Smooth muscle cell (in vitro differentiated cells): Measurements from ENCODE around the gene HCCS. TPM values are rescaled to one million over a fixed set of nuclear protein-coding genes. Genes with fewer than 3 reads are reported as not detected.

ENCODE experiments used
- DNase-seq: peaks from one replicate; lab custom pipeline; 2025; ENCODE audit not compliant: unreplicated experiment; lab: John Stamatoyannopoulos, UW
- H2AFZ ChIP-seq: fragments of 200-600 bp; sonication (generic); 2 replicates; pipeline ENCODE4 v1.6.0; 2016; ENCODE audit warnings: antibody characterized with exemption, low read depth, mild to moderate bottlenecking
- H3F3A ChIP-seq: fragments of 200-600 bp; sonication (generic); 2 replicates; pipeline ENCODE4 v1.6.0; 2017; ENCODE audit warnings: antibody characterized with exemption, low read depth
- H3K27ac ChIP-seq: fragments of 200-600 bp; sonication (generic); 2 replicates; pipeline ENCODE4 v1.5.1; 2016; ENCODE audit warnings: low read depth, mild to moderate bottlenecking
- H3K27me3 ChIP-seq: fragments of 200-600 bp; sonication (generic); 2 replicates; pipeline ENCODE4 v1.6.1; 2016; ENCODE audit warnings: low read depth, mild to moderate bottlenecking
- H3K36me3 ChIP-seq: fragments of 200-600 bp; sonication (generic); 2 replicates; pipeline ENCODE4 v1.5.1; 2016; ENCODE audit warnings: low read depth
- H3K4me1 ChIP-seq: fragments of 200-600 bp; sonication (generic); 2 replicates; pipeline ENCODE4 v1.5.1; 2016; ENCODE audit warnings: low read depth
- H3K4me2 ChIP-seq: fragments of 200-600 bp; sonication (generic); 2 replicates; pipeline ENCODE4 v1.6.0; 2016; ENCODE audit warnings: mild to moderate bottlenecking
- H3K4me3 ChIP-seq: fragments of 200-600 bp; sonication (generic); 2 replicates; pipeline ENCODE4 v1.5.1; 2016; ENCODE audit warnings: mild to moderate bottlenecking
- H3K79me2 ChIP-seq: fragments of 200-600 bp; sonication (generic); 2 replicates; pipeline ENCODE4 v1.6.0; 2016; ENCODE audit warnings: low read depth, mild to moderate bottlenecking
- H3K9ac ChIP-seq: fragments of 200-600 bp; sonication (generic); 2 replicates; pipeline ENCODE4 v1.6.0; 2016; ENCODE audit warnings: low read depth
- H3K9me3 ChIP-seq: fragments of 200-600 bp; sonication (generic); replicated peaks from 2 replicates; pipeline ENCODE4 v1.5.1; 2016; ENCODE audit warnings: low read depth
- H4K20me1 ChIP-seq: fragments of 200-600 bp; sonication (generic); 2 replicates; pipeline ENCODE4 v1.6.0; 2016; ENCODE audit warnings: low read depth
- CTCF ChIP-seq: fragments of 200-600 bp; sonication (generic); IDR thresholded peaks from 2 replicates; pipeline ENCODE4 v1.5.1; 2017; ENCODE audit warnings: borderline replicate concordance, mild to moderate bottlenecking, antibody characterized with exemption; ENCODE audit not compliant: insufficient read depth, poor library complexity, severe bottlenecking
- WGBS: methylation state at CpG from one replicate; pipeline ENCODE4 v1.1.7; 2016; ENCODE audit warnings: low lambda C conversion rate; 5-methylcytosine and 5-hydroxymethylcytosine counted together
- polyA plus RNA-seq: library from polyadenylated mRNA; unstranded; fragments of >200 nt; fragmentation: Nextera tagmentation; extraction: Ambion mirVana; gene quantifications from 2 replicates; pipeline ENCODE4 v1.2.1, GENCODE V29; 2016
- total RNA-seq: library from RNA; depleted of rRNA; stranded (reverse); fragments of >200 nt; gene quantifications from 2 replicates; pipeline ENCODE4 v1.2.3, GENCODE V29; 2014

The HCCS gene
- total and polyA plus RNA-seq, 2 experiments from 2014 or later = 25.8 to 27.3 TPM

GRCh38 chrX:11100281-11101035, 10.7 kb upstream of the HCCS start:
- Histone ChIP-seq H3K4me1 (no peaks in the 10 kb centered on the region), H3K9me3 (no peaks in the 10 kb centered on the region), H3K27me3 (no peaks in the 10 kb centered on the region), H3K4me2 (peak overlapping the region; percentile 19), H3K36me3 (no peaks in the 10 kb centered on the region), H3K9ac (peak overlapping the region; percentile 28), H2AFZ (no peak overlapping the region), H3K4me3 (no peak overlapping the region), H3F3A (no peaks in the 10 kb centered on the region), H4K20me1 (no peaks in the 10 kb centered on the region), H3K79me2 (no peaks in the 10 kb centered on the region), H3K27ac (peak overlapping the region; percentile 56)
- no peak for DNase-seq
- peak; percentile 39 for TF ChIP-seq CTCF
- 48% methylated on average over 10 of the region's 10 CpGs for WGBS

- no peak overlapping the region for H2AFZ ChIP-seq
- H3K27me3 ChIP-seq = no peaks in the 10 kb centered on the region
- no peaks in the 10 kb centered on the region for H4K20me1 ChIP-seq
- H3K79me2 ChIP-seq = no peaks in the 10 kb centered on the region
- no peak for DNase-seq
- no peaks in the 10 kb centered on the region for H3K36me3 ChIP-seq
- no peak overlapping the region for H3K27ac ChIP-seq
- no peaks in the 10 kb centered on the region for H3F3A ChIP-seq
- 72% methylated on average over 3 of the region's 3 CpGs for WGBS
- no peak overlapping the region for H3K4me2 ChIP-seq
- H3K9ac ChIP-seq = no peak overlapping the region
- no peak overlapping the region for H3K4me3 ChIP-seq
- H3K9me3 ChIP-seq = no peaks in the 10 kb centered on the region
- no peak for TF ChIP-seq CTCF
- H3K4me1 ChIP-seq = no peaks in the 10 kb centered on the region
Observed at GRCh38 chrX:11103006-11103405, 8.1 kb upstream of the HCCS start.

DNA sequence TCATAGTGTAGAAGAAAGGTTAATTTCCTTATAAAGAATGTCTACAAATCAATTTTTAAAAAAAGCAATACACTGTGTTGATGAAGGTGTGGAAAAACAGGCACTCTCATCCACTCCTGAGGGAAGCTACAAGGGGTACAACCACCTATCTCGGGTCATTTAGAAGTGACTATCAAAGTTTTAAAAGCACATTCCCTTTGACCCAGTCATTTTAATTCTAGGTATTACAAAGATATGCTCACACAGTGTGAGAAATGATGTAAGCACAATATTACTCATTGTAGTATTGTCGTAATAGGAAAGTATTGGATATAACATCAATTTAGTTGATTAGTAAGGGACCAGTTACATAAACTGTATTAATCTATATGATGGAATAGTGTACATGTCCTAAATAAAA, 7.4 kb upstream of the HCCS start:
- Histone ChIP-seq H2AFZ (no peak overlapping the region), H3K9ac (no peak overlapping the region), H3K27ac (no peak overlapping the region), H3K4me3 (no peak overlapping the region), H3K9me3 (no peaks in the 10 kb centered on the region), H3K36me3 (no peaks in the 10 kb centered on the region), H3F3A (no peaks in the 10 kb centered on the region), H3K27me3 (no peaks in the 10 kb centered on the region), H3K79me2 (no peaks in the 10 kb centered on the region), H4K20me1 (no peaks in the 10 kb centered on the region), H3K4me1 (no peaks in the 10 kb centered on the region), H3K4me2 (no peak overlapping the region)
- DNase-seq = no peak
- WGBS = 73% methylated on average over 2 of the region's 2 CpGs
- TF ChIP-seq CTCF = no peak

- no peaks in the 10 kb centered on the region for H3F3A ChIP-seq
- H2AFZ ChIP-seq = no peak overlapping the region
- no peaks in the 10 kb centered on the region for H3K27me3 ChIP-seq
- WGBS = 80% methylated on average over 4 of the region's 4 CpGs
- no peak overlapping the region for H3K27ac ChIP-seq
- H3K79me2 ChIP-seq = no peaks in the 10 kb centered on the region
- H3K9me3 ChIP-seq = no peaks in the 10 kb centered on the region
- H3K4me1 ChIP-seq = no peaks in the 10 kb centered on the region
- no peak overlapping the region for H3K9ac ChIP-seq
- H3K4me2 ChIP-seq = no peak overlapping the region
- no peak for TF ChIP-seq CTCF
- H3K4me3 ChIP-seq = no peak overlapping the region
- H3K36me3 ChIP-seq = no peaks in the 10 kb centered on the region
- H4K20me1 ChIP-seq = no peaks in the 10 kb centered on the region
- DNase-seq = no peak
Observed at GRCh38 chrX:11105080-11105479, 6.1 kb upstream of the HCCS start.
